Measurements from ENCODE around the gene BICRAL. TPM values are rescaled to one million over a fixed set of nuclear protein-coding genes. Genes with fewer than 3 reads are reported as not detected.

Gene BICRAL
- total and polyA plus RNA-seq, 9 of the 15 experiments (the other 6 are each of a cell fraction or from before 2014, with no cell fraction given): 1.2 to 11.9 (median 5.6) TPM

DNA sequence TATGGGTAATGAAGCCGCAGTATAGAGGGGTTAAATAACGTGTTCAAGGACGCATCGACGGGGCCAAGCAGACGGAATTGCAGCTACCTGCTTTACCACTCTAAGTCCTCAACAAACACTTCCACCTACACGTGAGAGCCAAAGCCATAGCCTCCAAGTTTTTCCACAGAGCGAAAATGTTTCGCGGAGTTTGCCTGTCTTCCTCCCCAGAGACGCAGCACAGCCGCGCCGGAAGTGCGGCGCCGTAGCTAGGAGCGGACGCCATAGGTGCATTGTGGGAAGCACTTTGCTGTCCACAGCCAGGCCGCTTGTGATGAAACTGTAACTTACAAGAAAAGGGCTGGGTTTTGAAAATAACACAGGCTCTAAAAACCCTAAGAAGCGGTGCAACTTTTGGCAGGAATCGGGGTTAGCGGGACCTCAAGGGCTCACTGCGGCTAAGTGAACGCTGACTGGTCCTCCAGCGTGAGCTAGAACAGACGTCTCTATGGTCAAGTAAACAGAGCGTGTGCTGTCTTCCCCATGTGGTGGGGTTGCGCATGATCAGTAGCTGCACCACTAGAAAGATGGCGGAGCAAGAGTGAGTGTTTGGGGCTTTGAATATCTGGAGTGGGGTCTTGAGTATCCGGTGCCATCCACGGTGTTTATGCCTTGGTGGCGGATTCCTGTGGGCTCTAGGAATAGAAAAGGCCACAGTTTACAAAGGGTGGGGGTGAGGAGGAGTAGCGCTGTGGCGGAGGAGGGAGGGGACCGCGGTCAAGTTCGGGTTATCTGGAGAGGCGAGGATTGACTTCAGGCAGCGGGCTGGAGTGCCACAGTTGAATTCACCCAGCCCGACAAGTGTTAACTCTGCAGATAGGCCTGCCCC, 97.8 kb downstream of the BICRAL start, which contains the start of gene RPL7L1 (continued):
- 0 out of 2 replicates have a peak, but pooled peaks have one; percentile 65 for TF ChIP-seq ZC3H11A (IDR thresholded peaks at IDR 0.05; ENCODE audit: low read depth, low read length)
- TF ChIP-seq POLR2B (IDR thresholded peaks at IDR 0.05; ENCODE audit: low read depth, partially characterized antibody): peak; percentile 98
- TF ChIP-seq ZNF76 (CRISPR knock-in tag; IDR thresholded peaks at IDR 0.05; ENCODE audit: borderline replicate concordance): peak; percentile 94
- no peak for TF ChIP-seq PURB (CRISPR knock-in tag; IDR thresholded peaks at IDR 0.05; ENCODE audit: low read depth)
- no peak for TF ChIP-seq CBX5 (IDR thresholded peaks at IDR 0.05; ENCODE audit: borderline replicate concordance, low read depth)
- TF ChIP-seq, protein P1, sequence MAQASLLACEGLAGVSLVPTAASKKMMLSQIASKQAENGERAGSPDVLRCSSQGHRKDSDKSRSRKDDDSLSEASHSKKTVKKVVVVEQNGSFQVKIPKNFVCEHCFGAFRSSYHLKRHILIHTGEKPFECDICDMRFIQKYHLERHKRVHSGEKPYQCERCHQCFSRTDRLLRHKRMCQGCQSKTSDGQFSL (CRISPR knock-in tag; IDR thresholded peaks at IDR 0.05): peak; percentile 51; the same call in 1 of the 2 replicates
- TF ChIP-seq, protein P1 (tag; IDR thresholded peaks at IDR 0.05): no peak
- no peak for TF ChIP-seq YBX1 (IDR thresholded peaks at IDR 0.05)
- no peak for TF ChIP-seq SRSF1 (IDR thresholded peaks at IDR 0.05; ENCODE audit: low read depth, low read length)
- TF ChIP-seq, protein P2, sequence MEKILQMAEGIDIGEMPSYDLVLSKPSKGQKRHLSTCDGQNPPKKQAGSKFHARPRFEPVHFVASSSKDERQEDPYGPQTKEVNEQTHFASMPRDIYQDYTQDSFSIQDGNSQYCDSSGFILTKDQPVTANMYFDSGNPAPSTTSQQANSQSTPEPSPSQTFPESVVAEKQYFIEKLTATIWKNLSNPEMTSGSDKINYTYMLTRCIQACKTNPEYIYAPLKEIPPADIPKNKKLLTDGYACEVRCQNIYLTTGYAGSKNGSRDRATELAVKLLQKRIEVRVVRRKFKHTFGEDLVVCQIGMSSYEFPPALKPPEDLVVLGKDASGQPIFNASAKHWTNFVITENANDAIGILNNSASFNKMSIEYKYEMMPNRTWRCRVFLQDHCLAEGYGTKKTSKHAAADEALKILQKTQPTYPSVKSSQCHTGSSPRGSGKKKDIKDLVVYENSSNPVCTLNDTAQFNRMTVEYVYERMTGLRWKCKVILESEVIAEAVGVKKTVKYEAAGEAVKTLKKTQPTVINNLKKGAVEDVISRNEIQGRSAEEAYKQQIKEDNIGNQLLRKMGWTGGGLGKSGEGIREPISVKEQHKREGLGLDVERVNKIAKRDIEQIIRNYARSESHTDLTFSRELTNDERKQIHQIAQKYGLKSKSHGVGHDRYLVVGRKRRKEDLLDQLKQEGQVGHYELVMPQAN (IDR thresholded peaks at IDR 0.05; ENCODE audit: borderline replicate concordance): peak; percentile 71; the same call in 1 of the 2 replicates
- TF ChIP-seq, protein P3, sequence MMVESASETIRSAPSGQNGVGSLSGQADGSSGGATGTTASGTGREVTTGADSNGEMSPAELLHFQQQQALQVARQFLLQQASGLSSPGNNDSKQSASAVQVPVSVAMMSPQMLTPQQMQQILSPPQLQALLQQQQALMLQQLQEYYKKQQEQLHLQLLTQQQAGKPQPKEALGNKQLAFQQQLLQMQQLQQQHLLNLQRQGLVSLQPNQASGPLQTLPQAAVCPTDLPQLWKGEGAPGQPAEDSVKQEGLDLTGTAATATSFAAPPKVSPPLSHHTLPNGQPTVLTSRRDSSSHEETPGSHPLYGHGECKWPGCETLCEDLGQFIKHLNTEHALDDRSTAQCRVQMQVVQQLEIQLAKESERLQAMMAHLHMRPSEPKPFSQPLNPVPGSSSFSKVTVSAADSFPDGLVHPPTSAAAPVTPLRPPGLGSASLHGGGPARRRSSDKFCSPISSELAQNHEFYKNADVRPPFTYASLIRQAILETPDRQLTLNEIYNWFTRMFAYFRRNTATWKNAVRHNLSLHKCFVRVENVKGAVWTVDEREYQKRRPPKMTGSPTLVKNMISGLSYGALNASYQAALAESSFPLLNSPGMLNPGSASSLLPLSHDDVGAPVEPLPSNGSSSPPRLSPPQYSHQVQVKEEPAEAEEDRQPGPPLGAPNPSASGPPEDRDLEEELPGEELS (CRISPR knock-in tag; IDR thresholded peaks at IDR 0.05; ENCODE audit: borderline replicate concordance): no peak; the same call in 1 of the 2 replicates
- TF ChIP-seq ZNF174 (CRISPR knock-in tag; IDR thresholded peaks at IDR 0.05): no peak
- TF ChIP-seq, protein P4, sequence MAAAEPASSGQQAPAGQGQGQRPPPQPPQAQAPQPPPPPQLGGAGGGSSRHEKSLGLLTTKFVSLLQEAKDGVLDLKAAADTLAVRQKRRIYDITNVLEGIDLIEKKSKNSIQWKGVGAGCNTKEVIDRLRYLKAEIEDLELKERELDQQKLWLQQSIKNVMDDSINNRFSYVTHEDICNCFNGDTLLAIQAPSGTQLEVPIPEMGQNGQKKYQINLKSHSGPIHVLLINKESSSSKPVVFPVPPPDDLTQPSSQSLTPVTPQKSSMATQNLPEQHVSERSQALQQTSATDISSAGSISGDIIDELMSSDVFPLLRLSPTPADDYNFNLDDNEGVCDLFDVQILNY (CRISPR knock-in tag; IDR thresholded peaks at IDR 0.05): peak; percentile 81; the same call in 1 of the 2 replicates
- TF ChIP-seq CBX8 (IDR thresholded peaks at IDR 0.05; ENCODE audit: borderline replicate concordance, extremely low read depth, low read depth, low read length, poor library complexity, severe bottlenecking): no peak
- TF ChIP-seq, protein P5, sequence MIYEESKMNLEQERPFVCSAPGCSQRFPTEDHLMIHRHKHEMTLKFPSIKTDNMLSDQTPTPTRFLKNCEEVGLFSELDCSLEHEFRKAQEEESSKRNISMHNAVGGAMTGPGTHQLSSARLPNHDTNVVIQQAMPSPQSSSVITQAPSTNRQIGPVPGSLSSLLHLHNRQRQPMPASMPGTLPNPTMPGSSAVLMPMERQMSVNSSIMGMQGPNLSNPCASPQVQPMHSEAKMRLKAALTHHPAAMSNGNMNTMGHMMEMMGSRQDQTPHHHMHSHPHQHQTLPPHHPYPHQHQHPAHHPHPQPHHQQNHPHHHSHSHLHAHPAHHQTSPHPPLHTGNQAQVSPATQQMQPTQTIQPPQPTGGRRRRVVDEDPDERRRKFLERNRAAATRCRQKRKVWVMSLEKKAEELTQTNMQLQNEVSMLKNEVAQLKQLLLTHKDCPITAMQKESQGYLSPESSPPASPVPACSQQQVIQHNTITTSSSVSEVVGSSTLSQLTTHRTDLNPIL (CRISPR knock-in tag; IDR thresholded peaks at IDR 0.05): no peak
- TF ChIP-seq, protein P6, sequence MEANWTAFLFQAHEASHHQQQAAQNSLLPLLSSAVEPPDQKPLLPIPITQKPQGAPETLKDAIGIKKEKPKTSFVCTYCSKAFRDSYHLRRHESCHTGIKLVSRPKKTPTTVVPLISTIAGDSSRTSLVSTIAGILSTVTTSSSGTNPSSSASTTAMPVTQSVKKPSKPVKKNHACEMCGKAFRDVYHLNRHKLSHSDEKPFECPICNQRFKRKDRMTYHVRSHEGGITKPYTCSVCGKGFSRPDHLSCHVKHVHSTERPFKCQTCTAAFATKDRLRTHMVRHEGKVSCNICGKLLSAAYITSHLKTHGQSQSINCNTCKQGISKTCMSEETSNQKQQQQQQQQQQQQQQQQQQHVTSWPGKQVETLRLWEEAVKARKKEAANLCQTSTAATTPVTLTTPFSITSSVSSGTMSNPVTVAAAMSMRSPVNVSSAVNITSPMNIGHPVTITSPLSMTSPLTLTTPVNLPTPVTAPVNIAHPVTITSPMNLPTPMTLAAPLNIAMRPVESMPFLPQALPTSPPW (CRISPR knock-in tag; IDR thresholded peaks at IDR 0.05): peak; percentile 75
- TF ChIP-seq DPF2 (IDR thresholded peaks at IDR 0.05): peak; percentile 67

All from K562 (cell line).